HG02938 (cell line): Measurements from ENCODE around the gene ZNF670.
"Not testable (repeated sequence)": the region's sequence is repeated elsewhere in the genome, so short reads cannot be mapped to it uniquely, and the experiment has no call there.

Experiments
- ATAC-seq: cut with Tn5 transposase; IDR thresholded peaks from one replicate; pipeline ENCODE4 v1.9.1; 2021; ENCODE audit warnings: mild to moderate bottlenecking, moderate library complexity; ENCODE audit not compliant: unreplicated experiment

ZNF670 gene

GRCh38 chr1:247047702-247048101 is 30.9 kb downstream of the ZNF670 start:
- no peak for ATAC-seq

GRCh38 chr1:247047260-247047659 is 31.4 kb downstream of the ZNF670 start:
- ATAC-seq = no peak

GRCh38 chr1:247043406-247043805 is 35.2 kb downstream of the ZNF670 start:
- ATAC-seq = no peak

GRCh38 chr1:247037511-247038320 is 40.9 kb downstream of the ZNF670 start:
- no peak for ATAC-seq

- not testable (repeated sequence) for ATAC-seq
Observed at GRCh38 chr1:247032306-247032705, 46.3 kb downstream of the ZNF670 start.
